HG02885 (cell line): ENCODE data around the gene SUV39H1.
A peak's percentile ranks its signal among the peaks of the same experiment; 100 is the strongest.

ENCODE experiments used
- ATAC-seq: cut with Tn5 transposase; IDR thresholded peaks from one replicate; pipeline ENCODE4 v1.9.1; 2021; ENCODE audit warnings: mild to moderate bottlenecking; ENCODE audit not compliant: unreplicated experiment, poor library complexity

The SUV39H1 gene

DNA sequence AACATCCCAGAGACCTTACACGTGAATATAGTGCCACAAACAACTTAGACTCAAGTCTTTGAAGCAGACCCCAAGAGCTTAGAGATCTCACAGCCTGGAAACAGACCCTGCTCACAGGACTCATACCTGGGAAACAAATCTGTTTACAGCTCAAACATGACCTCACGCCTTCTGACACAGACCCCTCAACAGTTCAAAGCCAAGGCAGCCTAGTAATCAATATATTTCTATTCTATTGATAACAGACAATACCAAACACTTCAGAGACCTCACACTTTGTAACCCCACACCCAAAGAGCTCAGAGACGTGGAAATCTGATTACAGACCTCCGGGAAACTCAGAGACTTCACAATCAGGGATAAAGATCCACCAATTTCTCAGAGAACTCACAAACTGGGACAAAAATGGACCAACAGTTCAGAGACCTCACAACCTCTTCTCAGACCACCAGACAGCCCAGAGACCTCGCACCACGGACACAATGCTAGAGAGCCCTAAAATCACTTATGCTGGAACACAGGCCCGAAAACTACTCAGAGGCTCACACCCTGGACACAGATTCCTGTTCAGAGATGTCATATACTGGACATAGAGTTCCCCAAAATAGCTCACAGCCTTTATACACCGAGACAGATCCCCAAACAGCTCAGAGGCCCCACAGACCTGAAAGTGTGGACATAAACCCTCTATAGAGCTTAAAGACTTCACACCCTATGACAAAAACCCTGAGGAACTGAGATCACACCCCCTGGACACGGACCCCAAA lies 14.8 kb downstream of the SUV39H1 start:
- no peak for ATAC-seq

- ATAC-seq: no peak
Observed at GRCh38 chrX:48711929-48712505, 15.5 kb downstream of the SUV39H1 start.

DNA sequence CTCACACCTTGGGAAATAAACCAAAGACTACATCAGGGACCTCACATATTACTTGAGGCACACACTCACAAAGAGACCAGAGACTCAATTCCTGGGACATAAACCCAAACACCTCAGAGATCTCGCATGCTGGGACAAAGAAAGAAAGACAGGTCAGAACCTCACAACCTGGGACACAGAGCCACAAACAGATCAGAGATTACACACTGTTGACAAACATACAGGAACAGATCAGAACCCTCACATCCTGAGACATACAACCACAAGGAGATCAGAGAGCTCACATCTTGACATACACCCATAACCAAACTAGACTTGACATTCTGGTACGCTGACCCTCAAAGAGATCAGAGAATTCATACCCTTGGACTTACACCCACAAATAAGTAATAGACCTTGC lies 17.3 kb downstream of the SUV39H1 start:
- no peak for ATAC-seq

DNA sequence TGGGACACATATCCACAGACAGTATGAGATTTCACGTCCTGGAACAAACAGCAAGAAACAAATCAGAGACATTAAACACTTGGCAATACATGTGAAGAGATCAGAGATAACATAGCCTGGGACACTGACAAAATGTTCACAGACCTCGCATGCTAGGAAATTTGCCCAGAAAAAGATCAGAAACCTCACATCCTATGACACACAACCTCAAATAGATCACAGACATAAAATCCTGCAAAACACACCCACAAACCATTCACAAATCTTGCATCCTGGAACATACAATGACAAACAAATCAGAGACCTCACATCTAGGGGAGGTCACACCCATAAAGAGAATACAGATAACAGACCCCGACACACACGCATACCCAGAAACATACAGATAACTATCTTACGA lies 18.0 kb downstream of the SUV39H1 start:
- no peak for ATAC-seq

DNA sequence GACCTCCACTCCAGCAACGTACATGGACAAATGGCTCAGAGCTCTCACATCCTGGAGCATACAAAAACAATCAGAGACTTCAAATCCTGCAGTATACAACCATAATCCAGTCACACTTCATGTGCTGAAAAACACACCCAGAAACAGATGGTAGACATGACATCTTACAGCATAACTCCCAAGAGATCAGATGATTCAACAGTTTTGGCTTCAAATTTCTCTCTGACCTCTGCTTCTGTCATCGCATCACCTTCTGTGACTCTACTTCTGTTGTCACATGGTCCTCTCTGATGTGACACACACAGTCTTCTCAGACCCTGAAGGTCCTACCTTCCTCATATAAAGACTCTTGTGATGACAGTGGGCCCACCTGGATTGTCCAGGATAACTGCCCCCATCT lies 18.5 kb downstream of the SUV39H1 start:
- ATAC-seq: no peak

DNA sequence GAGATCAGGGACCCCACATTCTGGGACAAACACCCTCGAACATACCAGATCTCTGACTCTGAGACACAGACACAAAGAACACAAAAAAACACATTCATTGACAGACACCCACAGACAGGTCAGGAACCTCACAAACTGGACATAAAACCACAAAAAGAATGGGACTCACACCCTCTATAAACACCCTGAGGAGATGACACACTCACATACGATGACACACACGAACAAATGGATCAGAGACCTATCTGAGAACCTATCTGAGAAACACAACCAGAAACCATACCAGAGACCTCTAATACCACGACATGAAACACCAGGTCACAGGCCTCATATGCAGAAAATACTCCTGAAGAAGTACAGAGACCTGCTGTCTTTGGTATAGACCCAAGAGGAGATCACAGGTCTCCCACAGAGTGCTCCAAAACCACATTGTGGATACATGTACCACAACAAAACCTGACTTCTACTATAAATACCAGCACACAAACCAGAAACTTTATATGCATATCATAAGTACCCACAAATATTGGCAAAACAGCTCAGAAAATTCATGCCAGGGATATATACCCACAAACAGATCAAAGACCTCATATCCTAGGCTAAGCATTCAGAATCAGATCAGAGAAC lies 19.5 kb downstream of the SUV39H1 start:
- no peak for ATAC-seq

DNA sequence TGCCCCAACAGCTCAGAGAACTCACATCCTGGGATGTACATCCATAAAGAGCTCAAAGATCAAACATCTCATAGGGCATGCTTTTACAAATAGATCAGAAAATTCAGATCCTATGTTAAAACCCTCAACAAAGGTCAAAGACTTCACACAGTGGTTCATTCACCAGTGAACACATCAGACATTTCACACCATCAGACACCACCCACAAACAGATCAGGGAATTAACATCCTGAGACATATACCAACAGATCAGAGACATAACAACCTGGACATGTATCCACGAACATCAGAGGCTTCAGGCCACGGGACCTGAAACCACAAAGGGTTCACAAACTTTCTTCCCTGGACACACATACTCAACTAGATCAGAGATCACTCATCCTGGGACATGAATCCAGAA lies 23.4 kb downstream of the SUV39H1 start:
- no peak for ATAC-seq

DNA sequence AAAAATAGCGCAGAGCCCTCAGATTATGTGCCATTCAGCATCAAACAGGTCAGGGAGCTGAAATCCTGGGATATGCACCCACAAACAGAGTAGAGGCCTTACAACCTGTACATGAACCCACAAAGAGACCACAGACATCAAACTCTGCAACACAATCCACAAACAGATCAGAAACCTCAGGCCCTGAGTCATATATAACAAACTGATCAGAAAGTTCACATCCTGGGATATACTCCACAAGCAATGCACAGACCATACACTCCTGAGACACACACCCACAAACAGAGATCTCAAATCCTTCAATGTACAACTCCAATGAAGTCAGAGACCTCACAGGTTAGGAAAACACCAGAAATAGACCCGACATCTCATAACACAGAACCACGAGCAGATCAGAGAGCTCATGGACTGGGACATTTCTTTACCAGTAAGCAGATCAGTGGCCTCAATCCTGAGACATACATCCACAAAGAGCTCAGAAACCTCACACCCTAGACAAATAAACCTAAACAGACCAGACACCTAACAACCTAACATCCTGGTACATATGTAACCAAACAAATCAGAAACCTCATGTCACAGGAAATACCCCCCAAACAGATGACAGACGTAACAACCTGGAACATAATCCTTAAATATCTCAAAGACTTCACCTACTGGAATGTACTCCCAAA lies 24.2 kb downstream of the SUV39H1 start:
- ATAC-seq: no peak

DNA sequence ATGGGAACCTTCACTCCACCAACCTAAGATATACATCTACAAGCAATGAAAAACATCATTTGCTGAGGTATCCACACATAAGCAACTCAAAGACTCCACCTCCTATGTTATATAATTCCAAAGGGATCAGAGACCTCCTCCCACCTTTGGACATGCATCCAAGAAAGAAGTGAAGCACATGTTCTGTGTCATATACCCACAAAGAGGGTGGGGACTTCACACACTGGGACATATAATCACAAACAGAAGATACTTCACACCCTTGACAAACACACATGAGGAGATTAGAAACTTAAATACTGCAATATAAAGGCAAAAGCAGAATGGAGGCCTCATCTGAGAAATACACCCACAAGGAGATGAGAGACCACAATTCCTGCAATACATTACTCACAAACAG lies 25.4 kb downstream of the SUV39H1 start:
- no peak for ATAC-seq

DNA sequence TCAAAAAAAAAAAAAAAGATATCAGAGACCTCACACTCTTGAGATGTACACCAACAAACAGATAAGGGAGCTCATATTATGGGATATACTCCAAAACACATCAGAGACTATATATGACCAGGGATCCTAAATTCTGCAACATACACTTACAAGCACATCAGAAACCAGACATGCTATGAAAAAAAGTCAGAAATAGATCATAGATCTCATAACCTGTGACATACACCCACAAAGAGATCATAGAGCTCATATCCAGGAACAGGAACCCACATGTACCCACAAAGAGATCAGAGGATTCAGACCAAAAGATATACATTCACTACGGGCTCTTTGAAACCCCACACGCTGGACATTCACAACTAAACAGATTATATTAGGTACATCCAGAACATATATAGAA lies 30.1 kb downstream of the SUV39H1 start:
- ATAC-seq: no peak

- ATAC-seq: no peak
Observed at GRCh38 chrX:48728653-48729052, 32.1 kb downstream of the SUV39H1 start.

DNA sequence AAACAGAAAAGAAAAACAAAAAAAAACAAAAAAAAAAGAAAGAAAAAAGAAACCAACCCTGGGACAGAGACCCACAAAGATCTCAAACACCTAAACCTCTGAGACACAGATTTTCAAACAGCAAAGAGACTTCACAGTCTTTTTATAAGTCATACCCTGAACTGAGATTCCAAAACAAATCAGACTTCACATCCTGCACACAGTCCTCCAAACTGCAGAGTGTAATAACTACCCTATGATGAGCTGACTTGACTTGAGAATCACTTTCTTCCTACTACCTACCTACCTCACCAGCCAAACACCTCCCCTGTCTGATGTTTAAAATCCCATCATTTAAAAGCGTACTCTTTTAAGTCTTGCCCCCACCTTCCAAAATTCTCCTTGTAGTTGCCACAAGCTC lies 39.8 kb downstream of the SUV39H1 start:
- ATAC-seq: no peak

DNA sequence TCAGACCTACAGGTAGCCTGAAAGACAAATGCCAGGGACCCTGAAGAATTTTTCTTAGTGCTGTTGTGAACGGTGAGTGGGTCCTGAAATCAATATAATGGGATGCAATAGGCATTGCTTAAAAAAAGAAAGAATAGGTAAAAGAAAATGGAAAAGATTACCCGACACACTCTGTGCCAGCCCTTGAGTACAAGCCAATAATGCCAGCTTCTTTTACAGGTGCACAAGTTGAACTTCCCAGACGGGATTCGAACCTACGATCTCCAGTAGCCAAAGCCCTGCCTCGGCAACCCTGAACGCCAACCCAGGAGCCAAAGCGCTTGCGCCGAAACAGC lies 40.3 kb downstream of the SUV39H1 start:
- ATAC-seq: no peak

DNA sequence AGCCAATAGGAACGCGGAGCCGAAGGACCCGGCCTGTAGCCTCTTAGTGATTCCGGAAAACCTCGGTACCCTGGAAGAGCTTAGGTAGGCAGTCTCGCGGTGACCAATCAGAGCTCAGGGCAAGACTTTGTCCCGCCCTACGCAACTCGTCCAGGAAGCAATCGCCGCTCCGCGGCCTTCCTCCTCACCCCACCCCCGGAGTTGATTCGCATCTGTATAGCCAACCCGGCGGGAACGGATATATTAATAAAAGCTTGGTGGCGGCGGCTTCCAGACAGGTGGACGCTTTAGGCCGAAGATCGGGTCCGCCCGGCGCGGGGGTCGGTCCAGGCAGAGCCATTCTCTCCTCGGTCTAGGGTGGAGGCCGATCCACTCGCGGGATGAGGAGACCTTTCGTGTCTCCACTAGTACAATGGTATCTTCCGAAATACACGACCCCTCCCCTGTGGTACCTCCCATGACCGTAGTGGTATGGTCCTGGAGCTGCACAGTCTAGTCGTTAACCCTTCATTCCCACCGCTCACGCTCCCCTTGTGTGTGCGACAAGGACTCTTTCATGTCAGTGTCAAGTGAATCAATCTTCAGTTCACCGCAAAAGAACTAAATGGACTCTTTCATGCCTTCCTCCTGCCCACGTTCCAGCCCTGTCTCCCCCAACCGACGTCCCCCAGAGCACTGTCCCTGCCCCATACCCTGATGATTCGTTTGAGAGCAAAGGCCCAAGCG lies 40.8 kb downstream of the SUV39H1 start:
- ATAC-seq: peak; percentile 99

- ATAC-seq: no peak
Observed at GRCh38 chrX:48737940-48738339, 41.4 kb downstream of the SUV39H1 start.

DNA sequence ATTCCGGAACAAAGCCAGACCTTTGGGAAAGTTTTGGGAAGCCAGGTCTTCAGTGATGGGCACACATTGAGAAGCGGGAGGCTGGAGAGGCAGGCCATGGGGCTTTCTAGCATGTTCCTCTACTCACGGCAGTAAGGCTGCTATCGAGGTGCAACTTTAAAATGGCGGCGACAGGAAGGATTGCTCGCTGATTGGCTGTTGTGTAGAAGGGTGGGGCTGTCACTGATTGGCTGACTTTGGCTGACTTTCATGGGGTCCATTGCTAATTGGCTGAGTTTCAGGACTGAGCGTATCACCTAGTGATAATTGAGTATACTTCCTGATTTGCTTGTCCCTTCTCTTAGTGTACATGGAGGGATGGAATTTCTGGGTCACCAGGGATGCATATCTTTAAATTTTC lies 45.3 kb downstream of the SUV39H1 start:
- ATAC-seq: no peak

- ATAC-seq: no peak
Observed at GRCh38 chrX:48745222-48745621, 48.7 kb downstream of the SUV39H1 start.

- no peak for ATAC-seq
Observed at GRCh38 chrX:48747415-48748016, 51.0 kb downstream of the SUV39H1 start.

DNA sequence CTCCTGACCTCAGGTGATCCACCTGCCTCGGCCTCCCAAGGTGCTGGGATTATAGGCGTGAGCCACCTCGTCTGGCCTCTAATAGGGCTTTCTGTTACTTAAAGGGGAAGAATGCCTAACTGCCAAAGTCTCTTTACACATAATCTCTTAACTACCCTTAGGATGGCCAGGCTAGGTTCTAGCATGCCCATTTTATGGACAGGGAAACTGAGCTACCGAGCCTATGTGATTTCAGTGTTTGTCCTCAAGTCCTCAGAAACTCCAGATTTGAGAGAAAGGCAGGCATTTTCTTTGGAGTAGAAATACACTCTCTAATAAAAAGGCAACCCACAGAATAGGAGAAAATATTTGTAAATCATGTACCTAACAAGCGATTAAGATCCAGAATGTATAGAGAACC lies 52.6 kb downstream of the SUV39H1 start:
- ATAC-seq: no peak

DNA sequence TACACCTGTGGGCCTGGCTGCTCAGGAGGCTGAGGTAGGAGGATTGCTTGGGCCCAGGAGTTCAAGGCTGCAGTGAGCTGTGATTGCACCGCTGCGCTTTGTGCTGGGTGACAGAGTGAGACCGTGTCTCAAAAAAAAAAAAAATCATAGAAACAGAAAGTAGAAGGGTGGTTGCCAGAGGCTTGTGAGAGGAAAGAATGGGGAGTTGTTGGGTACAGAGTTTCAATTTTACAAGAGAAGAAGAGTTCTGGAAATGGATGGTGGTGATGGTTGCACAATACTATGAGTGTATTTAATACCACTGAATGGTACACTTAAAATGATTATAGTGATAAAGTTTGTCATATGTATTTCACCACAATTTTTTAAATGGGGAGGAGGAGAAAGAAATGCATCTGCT lies 54.8 kb downstream of the SUV39H1 start:
- ATAC-seq: no peak
